ENCODE data around the gene ADAMTS6. TPM values are rescaled to one million over a fixed set of nuclear protein-coding genes. Genes with fewer than 3 reads are reported as not detected.

Gene ADAMTS6
- total RNA-seq, 5 donors from 2014 or later (not counting 1 experiment from before 2014, with no cell fraction given) = 2.0 to 5.3 (median 4.0) TPM

DNA sequence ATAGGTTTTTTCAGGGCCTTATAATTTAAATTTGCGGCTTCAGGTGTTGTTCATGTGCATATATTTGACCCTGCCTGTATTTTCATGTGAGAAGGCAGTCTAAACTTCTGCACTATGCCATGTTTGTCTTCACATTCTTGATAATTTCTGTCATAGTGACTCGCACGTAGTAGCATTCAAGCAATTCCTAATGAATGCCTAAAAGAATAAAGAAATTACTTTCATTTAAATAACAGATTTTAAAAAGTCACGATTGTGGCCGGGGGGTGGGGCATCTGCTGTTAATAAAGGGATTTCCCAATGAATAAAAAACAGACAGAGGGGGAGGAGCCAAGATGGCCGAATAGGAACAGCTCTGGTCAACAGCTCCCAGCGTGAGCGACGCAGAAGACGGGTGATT lies 318.0 kb downstream of the ADAMTS6 start:
- Mint-ChIP-seq H3K4me3 (no peak overlapping the region), H3K27ac (no peak overlapping the region), H3K36me3 (no peaks in the 10 kb centered on the region), H3K27me3 (peaks cover 4 to 5% of the 10 kb centered on the region in 2 donors), H3K9me3 (no peaks in the 10 kb centered on the region), H3K4me1 (no peaks in the 10 kb centered on the region)
- no peak overlapping the region for H3K27ac ChIP-seq (ENCODE audit: low read length)
- H3K27me3 ChIP-seq (replicated peaks in 1 of 2; ENCODE audit: control insufficient read depth in 2 of 2, extremely low read depth in 1 of 2, insufficient read depth in 2 of 2, low read length in 1 of 2) = no peaks in the 10 kb centered on the region
- DNase-seq (no peak), ATAC-seq (replicated peaks in 1 of 4) (no peak)
- H3K9me3 ChIP-seq = no peaks in the 10 kb centered on the region
- ChIA-PET CTCF (no interaction called here), POLR2A (no interaction called here)
- H3K4me1 ChIP-seq (ENCODE audit: control insufficient read depth in 1 of 2, extremely low read depth in 1 of 2, insufficient read depth in 2 of 2, low read length in 2 of 2) = no peaks in the 10 kb centered on the region
- 88% methylated on average over 3 of the region's 10 CpGs for WGBS (ENCODE audit: insufficient coverage)
- H3K4me3 ChIP-seq (ENCODE audit: control insufficient read depth in 1 of 2, extremely low read depth in 1 of 2, low read length in 1 of 2) = no peak overlapping the region
- no peaks in the 10 kb centered on the region for H3K36me3 ChIP-seq (ENCODE audit: control insufficient read depth in 2 of 2, extremely low read depth in 1 of 2, insufficient read depth in 1 of 2, low read length in 1 of 2)

DNA sequence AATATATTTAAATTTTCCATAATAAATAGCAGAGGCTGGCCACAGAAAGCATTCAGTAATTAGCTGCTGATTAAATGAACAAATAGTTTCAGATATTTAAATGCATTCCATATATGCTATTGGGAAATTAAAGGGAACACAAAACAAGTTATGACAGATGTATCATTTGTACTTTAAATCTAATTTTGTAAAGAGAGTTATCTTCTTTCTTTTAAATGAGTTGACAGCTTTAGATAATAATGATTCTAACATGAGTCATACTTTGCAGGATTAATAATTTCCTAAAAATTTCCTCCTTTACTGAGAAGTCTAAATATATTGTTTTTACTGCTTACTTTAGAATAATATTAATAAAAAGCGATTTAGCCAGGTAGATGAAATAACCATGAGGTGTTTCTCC lies 320.1 kb downstream of the ADAMTS6 start:
- no peak for DNase-seq
- Mint-ChIP-seq H3K9me3 (no peaks in the 10 kb centered on the region), H3K4me3 (no peak overlapping the region), H3K27me3 (peaks cover 4 to 5% of the 10 kb centered on the region in 2 donors), H3K4me1 (no peaks in the 10 kb centered on the region), H3K36me3 (no peaks in the 10 kb centered on the region), H3K27ac (no peak overlapping the region)
- Histone ChIP-seq H3K36me3 (ENCODE audit: control insufficient read depth in 2 of 2, extremely low read depth in 1 of 2, insufficient read depth in 1 of 2, low read length in 1 of 2) (no peaks in the 10 kb centered on the region), H3K4me3 (ENCODE audit: control insufficient read depth in 1 of 2, extremely low read depth in 1 of 2, low read length in 1 of 2) (no peak overlapping the region), H3K27me3 (replicated peaks in 1 of 2; ENCODE audit: control insufficient read depth in 2 of 2, extremely low read depth in 1 of 2, insufficient read depth in 2 of 2, low read length in 1 of 2) (no peaks in the 10 kb centered on the region), H3K27ac (ENCODE audit: low read length) (no peak overlapping the region), H3K4me1 (ENCODE audit: control insufficient read depth in 1 of 2, extremely low read depth in 1 of 2, insufficient read depth in 2 of 2, low read length in 2 of 2) (no peaks in the 10 kb centered on the region), H3K9me3 (no peaks in the 10 kb centered on the region)
- WGBS (ENCODE audit: insufficient coverage) = no CpG with 5 or more reads among the region's 1 CpG
- POLR2A ChIA-PET = no interaction called here
- CTCF ChIA-PET = no interaction called here
- no peak for ATAC-seq (replicated peaks in 1 of 4)

DNA sequence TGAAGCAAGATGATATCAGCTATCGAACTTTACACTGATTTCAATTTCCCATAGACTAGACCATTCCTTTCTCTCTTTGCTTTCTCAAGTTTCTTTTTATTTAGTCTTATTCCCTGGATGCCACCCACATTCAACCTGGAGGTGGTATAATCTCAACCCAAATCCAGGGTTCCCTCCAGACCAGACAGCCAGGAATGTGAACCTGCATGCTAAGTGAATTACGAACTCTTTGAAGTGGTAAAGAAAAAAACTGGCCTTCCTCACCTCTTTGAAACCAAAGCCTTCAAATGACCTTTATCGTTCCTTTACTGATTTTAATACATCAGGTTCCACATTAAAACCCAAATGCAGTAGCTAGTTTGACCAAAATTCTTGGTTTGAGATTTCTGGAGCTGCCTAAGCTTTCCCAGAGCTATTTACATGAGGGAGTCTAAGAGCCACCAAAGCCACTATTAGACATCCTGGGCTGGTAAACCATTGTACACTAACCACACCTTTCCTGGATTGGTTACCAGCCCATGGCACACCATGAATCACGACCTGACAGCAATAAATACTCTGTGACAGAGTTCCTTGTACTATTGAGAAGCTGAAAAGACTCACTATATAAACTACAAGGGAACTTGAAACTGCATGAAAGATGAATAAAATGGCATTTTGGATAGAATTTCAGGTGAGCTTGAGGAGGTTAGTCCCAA lies 323.7 kb downstream of the ADAMTS6 start:
- Histone ChIP-seq H3K27me3 (replicated peaks in 1 of 2; ENCODE audit: control insufficient read depth in 2 of 2, extremely low read depth in 1 of 2, insufficient read depth in 2 of 2, low read length in 1 of 2) (no peaks in the 10 kb centered on the region), H3K9me3 (no peaks in the 10 kb centered on the region), H3K27ac (ENCODE audit: low read length) (no peak overlapping the region), H3K4me1 (ENCODE audit: control insufficient read depth in 1 of 2, extremely low read depth in 1 of 2, insufficient read depth in 2 of 2, low read length in 2 of 2) (no peaks in the 10 kb centered on the region), H3K4me3 (ENCODE audit: control insufficient read depth in 1 of 2, extremely low read depth in 1 of 2, low read length in 1 of 2) (no peak overlapping the region), H3K36me3 (ENCODE audit: control insufficient read depth in 2 of 2, extremely low read depth in 1 of 2, insufficient read depth in 1 of 2, low read length in 1 of 2) (no peaks in the 10 kb centered on the region)
- ChIA-PET POLR2A (no interaction called here), CTCF (no interaction called here)
- DNase-seq (no peak), ATAC-seq (replicated peaks in 1 of 4) (no peak)
- WGBS (ENCODE audit: insufficient coverage) = 0% methylated on average over 1 of the region's 4 CpGs
- Mint-ChIP-seq H3K4me1 (no peaks in the 10 kb centered on the region), H3K9me3 (no peaks in the 10 kb centered on the region), H3K4me3 (no peak overlapping the region), H3K36me3 (no peaks in the 10 kb centered on the region), H3K27ac (no peak overlapping the region), H3K27me3 (peaks cover 4 to 5% of the 10 kb centered on the region in 2 donors)

DNA sequence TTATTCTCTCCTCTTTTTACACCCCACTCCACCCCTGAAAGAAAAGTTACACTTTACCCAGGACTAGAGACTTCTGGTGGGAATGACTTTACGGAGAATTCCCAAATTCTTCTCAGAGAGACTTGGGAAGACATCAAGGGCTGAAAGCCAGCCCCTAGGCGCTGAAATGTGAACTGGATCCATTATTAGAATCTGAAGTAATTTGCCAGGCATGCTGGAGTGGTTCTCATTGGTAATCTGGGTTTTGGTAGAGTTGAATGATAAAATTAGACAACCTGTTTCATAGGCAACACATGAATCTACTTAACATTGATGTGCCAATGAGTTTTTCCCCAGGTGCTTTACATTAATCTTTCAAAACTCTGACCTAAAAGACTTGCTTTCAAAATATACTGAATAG lies 324.8 kb downstream of the ADAMTS6 start:
- H3K9me3 ChIP-seq = no peaks in the 10 kb centered on the region
- Mint-ChIP-seq H3K27me3 (peaks cover 4 to 5% of the 10 kb centered on the region in 2 donors), H3K9me3 (no peaks in the 10 kb centered on the region), H3K4me1 (no peaks in the 10 kb centered on the region), H3K27ac (no peak overlapping the region), H3K4me3 (no peak overlapping the region), H3K36me3 (no peaks in the 10 kb centered on the region)
- WGBS (ENCODE audit: insufficient coverage) = no CpG with 5 or more reads among the region's 2 CpGs
- no peak overlapping the region for H3K4me3 ChIP-seq (ENCODE audit: control insufficient read depth in 1 of 2, extremely low read depth in 1 of 2, low read length in 1 of 2)
- ChIA-PET CTCF (no interaction called here), POLR2A (no interaction called here)
- H3K27me3 ChIP-seq (replicated peaks in 1 of 2; ENCODE audit: control insufficient read depth in 2 of 2, extremely low read depth in 1 of 2, insufficient read depth in 2 of 2, low read length in 1 of 2) = no peaks in the 10 kb centered on the region
- no peak for ATAC-seq (replicated peaks in 1 of 4)
- H3K27ac ChIP-seq (ENCODE audit: low read length) = no peak overlapping the region
- H3K36me3 ChIP-seq (ENCODE audit: control insufficient read depth in 2 of 2, extremely low read depth in 1 of 2, insufficient read depth in 1 of 2, low read length in 1 of 2) = no peaks in the 10 kb centered on the region
- no peak for DNase-seq
- no peaks in the 10 kb centered on the region for H3K4me1 ChIP-seq (ENCODE audit: control insufficient read depth in 1 of 2, extremely low read depth in 1 of 2, insufficient read depth in 2 of 2, low read length in 2 of 2)

DNA sequence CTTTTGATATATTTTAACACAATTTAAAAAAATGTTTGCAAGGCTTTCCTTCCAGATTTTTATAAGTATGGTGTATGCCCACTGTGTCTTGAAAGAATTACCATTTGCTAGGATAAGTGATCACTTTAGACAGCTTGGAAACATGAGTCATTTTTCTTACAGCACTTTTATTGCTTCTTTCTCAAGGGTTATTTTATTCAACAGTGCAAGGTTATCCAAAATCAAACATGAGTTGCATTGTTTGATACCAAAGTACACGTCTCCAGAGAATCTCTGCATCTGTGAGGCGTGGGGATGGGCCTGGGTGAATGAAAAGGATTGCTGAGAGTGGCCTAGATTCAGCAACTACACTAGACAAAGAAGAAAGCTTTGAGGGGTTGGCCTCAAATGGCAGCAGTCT lies 329.6 kb downstream of the ADAMTS6 start:
- no peaks in the 10 kb centered on the region for H3K27me3 ChIP-seq (replicated peaks in 1 of 2; ENCODE audit: control insufficient read depth in 2 of 2, extremely low read depth in 1 of 2, insufficient read depth in 2 of 2, low read length in 1 of 2)
- no peak overlapping the region for H3K4me3 ChIP-seq (ENCODE audit: control insufficient read depth in 1 of 2, extremely low read depth in 1 of 2, low read length in 1 of 2)
- no peaks in the 10 kb centered on the region for H3K9me3 Mint-ChIP-seq
- DNase-seq = no peak
- H3K27me3 Mint-ChIP-seq = no peaks in the 10 kb centered on the region
- H3K27ac Mint-ChIP-seq = no peak overlapping the region
- ChIA-PET CTCF (no interaction called here), POLR2A (no interaction called here)
- H3K4me3 Mint-ChIP-seq = no peak overlapping the region
- 77% methylated on average over 2 of the region's 2 CpGs for WGBS (ENCODE audit: insufficient coverage)
- no peak for ATAC-seq (replicated peaks in 1 of 4)
- H3K9me3 ChIP-seq = no peaks in the 10 kb centered on the region
- H3K36me3 Mint-ChIP-seq = no peaks in the 10 kb centered on the region
- no peak overlapping the region for H3K27ac ChIP-seq (ENCODE audit: low read length)
- H3K4me1 Mint-ChIP-seq = no peaks in the 10 kb centered on the region
- no peaks in the 10 kb centered on the region for H3K36me3 ChIP-seq (ENCODE audit: control insufficient read depth in 2 of 2, extremely low read depth in 1 of 2, insufficient read depth in 1 of 2, low read length in 1 of 2)
- H3K4me1 ChIP-seq (ENCODE audit: control insufficient read depth in 1 of 2, extremely low read depth in 1 of 2, insufficient read depth in 2 of 2, low read length in 2 of 2) = no peaks in the 10 kb centered on the region

DNA sequence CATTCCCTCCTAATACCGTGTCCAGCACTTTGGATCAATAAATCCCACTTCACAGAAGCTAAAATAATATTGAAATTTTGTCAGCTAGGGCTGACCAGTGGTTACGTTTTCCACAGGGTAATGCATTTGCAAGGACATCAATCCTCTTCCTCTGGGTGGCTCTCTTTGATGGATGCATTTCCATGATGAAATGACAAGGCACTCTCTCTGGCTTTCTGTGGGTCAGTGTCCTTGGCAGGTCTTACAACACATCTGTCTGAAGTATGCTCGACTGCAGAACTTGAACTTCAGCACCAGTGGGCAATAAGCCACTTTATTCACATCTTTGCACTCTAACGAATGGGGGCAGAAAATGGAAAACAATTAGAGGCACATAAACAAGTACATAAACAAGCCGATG lies 330.1 kb downstream of the ADAMTS6 start:
- H3K9me3 Mint-ChIP-seq = no peaks in the 10 kb centered on the region
- no peaks in the 10 kb centered on the region for H3K4me1 Mint-ChIP-seq
- no peaks in the 10 kb centered on the region for H3K36me3 ChIP-seq (ENCODE audit: control insufficient read depth in 2 of 2, extremely low read depth in 1 of 2, insufficient read depth in 1 of 2, low read length in 1 of 2)
- no peaks in the 10 kb centered on the region for H3K27me3 ChIP-seq (replicated peaks in 1 of 2; ENCODE audit: control insufficient read depth in 2 of 2, extremely low read depth in 1 of 2, insufficient read depth in 2 of 2, low read length in 1 of 2)
- H3K27me3 Mint-ChIP-seq = no peaks in the 10 kb centered on the region
- ATAC-seq (replicated peaks in 1 of 4) = no peak
- H3K4me3 ChIP-seq (ENCODE audit: control insufficient read depth in 1 of 2, extremely low read depth in 1 of 2, low read length in 1 of 2) = no peak overlapping the region
- no peaks in the 10 kb centered on the region for H3K9me3 ChIP-seq
- no peak overlapping the region for H3K27ac Mint-ChIP-seq
- no peak for DNase-seq
- no peak overlapping the region for H3K4me3 Mint-ChIP-seq
- ChIA-PET POLR2A (no interaction called here), CTCF (no interaction called here)
- 83% methylated on average over 3 of the region's 5 CpGs for WGBS (ENCODE audit: insufficient coverage)
- H3K4me1 ChIP-seq (ENCODE audit: control insufficient read depth in 1 of 2, extremely low read depth in 1 of 2, insufficient read depth in 2 of 2, low read length in 2 of 2) = no peaks in the 10 kb centered on the region
- H3K27ac ChIP-seq (ENCODE audit: low read length) = no peak overlapping the region
- no peaks in the 10 kb centered on the region for H3K36me3 Mint-ChIP-seq
